GM06990 (cell line): ENCODE measurements around the gene MTA1.

Experiments used
- DNase-seq: peaks from one replicate; pipeline ENCODE4 v3.0.0-alpha.2; 2011; ENCODE audit not compliant: insufficient read length; ENCODE audit errors: extremely low read depth
- H3K27me3 ChIP-seq: replicated peaks from 2 replicates; pipeline ENCODE4 v1.6.0; 2011; ENCODE audit warnings: low read length; ENCODE audit not compliant: control insufficient read depth, insufficient read depth
- H3K36me3 ChIP-seq: 2 replicates; pipeline ENCODE4 v1.5.1; 2011; ENCODE audit warnings: low read length; ENCODE audit not compliant: control insufficient read depth, insufficient read depth
- H3K4me3 ChIP-seq: replicated peaks from 2 replicates; pipeline ENCODE4 v1.5.1; 2011; ENCODE audit warnings: low read depth, mild to moderate bottlenecking, control low read depth, low read length
- TF ChIP-seq, protein P1 (sequence below): IDR thresholded peaks from 2 replicates; pipeline ENCODE4 v1.5.1; 2011; ENCODE audit warnings: low read length, control low read depth, mild to moderate bottlenecking, inconsistent platforms; ENCODE audit not compliant: insufficient read depth, poor library complexity, severe bottlenecking

MTA1 gene

GRCh38 chr14:105497671-105498429, 78.2 kb downstream of the MTA1 start:
- Histone ChIP-seq H3K27me3 (no peaks in the 10 kb centered on the region), H3K4me3 (no peak overlapping the region), H3K36me3 (peaks cover 10% of the 10 kb centered on the region)
- peak; percentile 18 for DNase-seq
- TF ChIP-seq, protein P1, sequence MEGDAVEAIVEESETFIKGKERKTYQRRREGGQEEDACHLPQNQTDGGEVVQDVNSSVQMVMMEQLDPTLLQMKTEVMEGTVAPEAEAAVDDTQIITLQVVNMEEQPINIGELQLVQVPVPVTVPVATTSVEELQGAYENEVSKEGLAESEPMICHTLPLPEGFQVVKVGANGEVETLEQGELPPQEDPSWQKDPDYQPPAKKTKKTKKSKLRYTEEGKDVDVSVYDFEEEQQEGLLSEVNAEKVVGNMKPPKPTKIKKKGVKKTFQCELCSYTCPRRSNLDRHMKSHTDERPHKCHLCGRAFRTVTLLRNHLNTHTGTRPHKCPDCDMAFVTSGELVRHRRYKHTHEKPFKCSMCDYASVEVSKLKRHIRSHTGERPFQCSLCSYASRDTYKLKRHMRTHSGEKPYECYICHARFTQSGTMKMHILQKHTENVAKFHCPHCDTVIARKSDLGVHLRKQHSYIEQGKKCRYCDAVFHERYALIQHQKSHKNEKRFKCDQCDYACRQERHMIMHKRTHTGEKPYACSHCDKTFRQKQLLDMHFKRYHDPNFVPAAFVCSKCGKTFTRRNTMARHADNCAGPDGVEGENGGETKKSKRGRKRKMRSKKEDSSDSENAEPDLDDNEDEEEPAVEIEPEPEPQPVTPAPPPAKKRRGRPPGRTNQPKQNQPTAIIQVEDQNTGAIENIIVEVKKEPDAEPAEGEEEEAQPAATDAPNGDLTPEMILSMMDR: no peak

DNA sequence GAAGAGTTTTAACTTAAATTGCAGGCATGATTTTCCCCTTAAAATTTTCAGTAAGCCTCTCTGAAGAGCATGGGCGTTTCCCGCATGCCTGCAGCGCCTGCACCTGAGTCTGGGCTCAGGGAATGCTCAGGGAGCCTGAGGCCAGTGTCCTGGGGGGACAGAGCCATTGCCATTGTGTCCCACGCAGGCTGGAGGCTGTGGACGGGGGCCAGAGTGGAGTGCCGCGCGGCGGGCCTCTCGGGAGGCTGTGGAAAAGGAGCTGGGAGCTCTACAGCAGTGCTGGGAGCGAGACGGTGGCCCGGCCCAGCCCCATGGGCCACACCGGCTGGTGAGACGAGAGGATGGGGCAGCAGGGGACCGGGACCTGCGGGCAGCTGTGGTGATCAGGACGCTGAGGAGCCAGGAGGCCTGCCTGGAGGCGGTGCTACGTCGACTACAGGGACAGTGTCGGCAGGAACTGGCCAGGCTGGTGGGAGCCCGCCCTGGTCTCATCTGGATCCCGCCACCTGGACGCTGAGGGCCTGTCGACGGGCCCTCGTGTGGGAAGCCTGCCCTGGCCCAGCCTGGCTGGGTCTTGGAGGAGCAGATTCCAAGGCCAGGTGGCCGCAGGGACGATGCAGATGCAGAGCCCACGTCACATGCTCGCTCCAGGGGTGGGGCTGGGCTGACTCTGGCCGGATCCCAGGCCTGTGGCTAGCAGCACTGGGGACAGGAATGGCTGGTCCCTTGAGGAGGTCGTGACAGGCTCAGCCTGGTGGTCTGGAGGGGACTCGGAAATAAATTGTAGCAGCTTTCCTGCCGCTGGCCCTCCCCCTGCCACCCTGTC, 79.0 kb downstream of the MTA1 start:
- DNase-seq: peak; percentile 14
- TF ChIP-seq, protein P1: no peak
- peaks cover 7% of the 10 kb centered on the region for H3K36me3 ChIP-seq
- no peak overlapping the region for H3K4me3 ChIP-seq
- no peaks in the 10 kb centered on the region for H3K27me3 ChIP-seq

DNA sequence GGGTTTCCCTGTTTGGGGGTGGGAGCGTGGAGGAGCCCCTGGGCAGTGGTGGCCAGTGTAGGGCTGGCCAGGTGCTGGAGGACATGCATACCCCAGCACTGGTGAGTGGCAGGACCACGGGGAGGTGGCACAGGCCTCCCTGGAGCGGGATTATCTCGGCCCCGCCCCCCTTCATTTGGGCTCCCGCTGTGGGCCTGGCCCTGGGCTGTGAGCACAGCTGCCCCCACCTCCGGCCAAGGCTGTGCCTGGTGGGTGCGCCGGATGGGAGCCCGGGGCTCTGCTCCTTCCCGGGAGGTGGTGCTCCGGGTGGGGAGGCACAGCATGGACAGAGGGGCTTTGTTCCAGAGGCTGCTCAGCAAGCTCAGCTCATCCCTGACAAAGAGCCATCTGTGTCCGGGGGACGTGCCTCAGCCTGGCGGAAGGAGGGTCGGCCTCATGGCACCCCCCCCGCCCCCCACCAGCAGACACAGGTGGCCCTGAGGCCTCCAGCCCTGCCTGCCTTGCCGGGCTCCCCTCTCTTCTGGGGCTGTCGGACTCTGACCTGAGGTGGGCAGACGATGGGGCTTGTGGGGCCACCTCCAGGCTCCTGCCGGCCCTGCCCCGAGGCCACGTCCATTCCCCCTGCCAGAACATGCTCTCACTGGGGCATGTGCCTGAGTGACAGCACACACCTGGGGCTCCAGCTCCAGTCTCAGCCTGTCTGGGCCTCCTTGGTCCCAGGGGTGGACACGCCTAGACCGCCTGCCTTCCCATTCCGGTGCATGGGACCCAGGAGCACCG, 79.8 kb downstream of the MTA1 start:
- TF ChIP-seq, protein P1: no peak
- Histone ChIP-seq H3K27me3 (no peaks in the 10 kb centered on the region), H3K4me3 (no peak overlapping the region), H3K36me3 (peaks cover 7% of the 10 kb centered on the region)
- peak; percentile 12 for DNase-seq

GRCh38 chr14:105500036-105500725, 80.6 kb downstream of the MTA1 start:
- Histone ChIP-seq H3K27me3 (no peaks in the 10 kb centered on the region), H3K36me3 (peaks cover 7% of the 10 kb centered on the region), H3K4me3 (no peak overlapping the region)
- TF ChIP-seq, protein P1: no peak
- DNase-seq: peak; percentile 17

DNA sequence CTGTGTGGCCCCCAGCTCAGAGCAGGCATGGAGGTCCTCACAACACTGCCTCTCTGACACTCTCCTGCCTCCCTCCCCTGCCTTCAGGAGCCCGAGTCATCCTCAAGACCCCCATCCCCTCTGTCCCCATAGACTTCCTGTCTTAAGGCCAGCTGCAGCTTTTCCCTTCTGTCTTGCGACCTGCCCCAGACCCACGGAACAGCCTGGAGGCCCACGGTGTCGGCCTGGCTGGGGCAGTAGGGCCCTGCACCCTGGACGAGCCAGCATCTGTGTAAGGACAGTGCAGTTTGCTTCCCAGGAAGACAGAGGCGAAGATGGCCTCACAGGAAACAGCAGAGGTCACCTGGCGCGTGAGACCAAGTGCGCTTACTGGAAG, 81.1 kb downstream of the MTA1 start:
- peaks cover 5% of the 10 kb centered on the region for H3K36me3 ChIP-seq
- TF ChIP-seq, protein P1: no peak
- peak; percentile 13 for DNase-seq
- no peaks in the 10 kb centered on the region for H3K27me3 ChIP-seq
- no peak overlapping the region for H3K4me3 ChIP-seq
